DMS114 treated with DMSO at 0.1 percent for 48 hours (cell line): ENCODE data around the gene FAM210A.

ENCODE experiments used
- DNase-seq: peaks from one replicate; lab custom pipeline; 2025; ENCODE audit not compliant: unreplicated experiment; lab: John Stamatoyannopoulos, UW

Gene FAM210A

DNA sequence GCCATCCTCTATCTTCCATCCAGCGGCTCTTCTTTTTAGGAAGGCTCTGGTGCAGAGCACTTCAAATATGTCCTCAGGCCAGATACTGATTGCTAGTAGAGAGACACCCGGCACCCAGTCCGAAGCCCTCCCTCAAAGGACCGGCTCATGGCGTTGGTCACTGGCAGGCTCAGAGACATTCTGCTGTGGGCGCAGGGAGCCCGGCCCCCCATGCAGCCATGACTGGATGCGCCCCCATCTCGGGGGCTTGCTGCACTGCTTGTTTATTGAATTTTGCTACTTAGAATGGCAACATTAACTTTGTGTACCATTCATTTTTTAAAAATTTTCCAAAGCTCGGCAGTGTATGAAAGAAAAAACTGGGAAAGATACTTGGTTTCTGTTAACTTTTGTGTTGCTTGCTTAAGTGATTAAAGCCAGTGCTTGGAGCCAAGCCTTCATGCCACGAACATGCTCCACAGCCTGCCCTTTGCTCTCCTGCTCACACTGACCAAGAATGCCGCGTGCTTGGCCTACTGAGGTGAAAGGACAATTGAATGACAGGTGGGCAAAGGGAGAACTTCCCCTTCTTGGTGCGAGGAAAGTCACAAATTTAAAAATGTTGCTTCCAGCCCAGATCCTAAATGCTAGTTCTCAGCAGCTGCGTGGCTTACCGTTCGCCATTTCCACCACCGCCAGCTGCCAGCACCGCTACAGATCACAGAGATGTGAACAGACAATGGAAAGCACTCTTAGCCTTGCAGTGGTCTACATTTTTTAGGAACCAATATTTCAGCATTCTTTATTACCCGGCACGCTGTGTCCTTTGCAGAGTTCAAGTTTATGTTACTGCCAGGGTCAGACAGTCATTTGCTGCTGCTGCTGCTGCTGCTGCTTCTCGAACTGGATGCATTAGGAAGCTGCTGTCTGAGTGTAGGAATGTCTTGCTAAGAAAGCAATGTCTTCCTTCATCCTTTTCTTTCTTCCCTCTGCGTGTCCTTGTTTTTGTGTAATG lies 76.7 kb downstream of the FAM210A start:
- no peak for DNase-seq

DNA sequence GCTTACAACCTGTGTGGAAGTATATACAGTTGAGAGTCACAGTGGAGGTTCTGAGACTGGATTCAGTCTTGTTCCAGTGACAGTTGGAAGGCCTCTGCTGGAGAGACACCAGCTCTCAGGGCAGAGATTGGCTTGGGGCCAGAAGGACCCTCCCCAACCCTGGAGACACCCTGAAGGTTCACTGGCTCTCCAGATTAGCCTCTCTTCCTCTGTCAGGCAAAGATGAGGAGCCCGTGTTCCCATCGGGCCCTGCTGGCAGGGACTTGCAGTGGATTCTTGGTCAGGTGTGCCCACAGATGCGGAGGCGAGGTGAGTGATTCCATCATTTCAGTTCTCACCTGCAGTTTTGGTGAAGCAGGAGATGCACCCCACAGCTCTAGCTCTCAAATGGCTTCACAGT lies 78.6 kb downstream of the FAM210A start:
- DNase-seq: no peak

DNA sequence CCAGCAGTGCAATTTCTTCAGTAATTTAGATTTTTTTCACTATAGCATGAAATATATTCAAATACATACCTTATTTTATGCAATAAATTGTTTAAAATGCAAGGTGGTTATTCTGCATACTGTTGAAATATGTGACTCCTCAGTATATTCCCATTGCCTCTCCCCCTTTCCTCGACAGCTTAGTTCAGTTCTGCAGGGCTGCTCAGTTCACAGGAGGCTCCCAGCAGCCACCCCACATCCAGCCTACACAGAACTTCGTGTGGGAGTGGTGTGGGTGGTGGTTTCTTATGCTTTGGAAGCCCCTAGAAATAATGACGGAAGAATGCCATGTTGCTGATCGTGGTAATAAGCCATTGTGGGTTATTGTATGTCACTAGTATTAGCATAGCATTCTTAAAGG lies 79.7 kb downstream of the FAM210A start:
- DNase-seq: no peak

DNA sequence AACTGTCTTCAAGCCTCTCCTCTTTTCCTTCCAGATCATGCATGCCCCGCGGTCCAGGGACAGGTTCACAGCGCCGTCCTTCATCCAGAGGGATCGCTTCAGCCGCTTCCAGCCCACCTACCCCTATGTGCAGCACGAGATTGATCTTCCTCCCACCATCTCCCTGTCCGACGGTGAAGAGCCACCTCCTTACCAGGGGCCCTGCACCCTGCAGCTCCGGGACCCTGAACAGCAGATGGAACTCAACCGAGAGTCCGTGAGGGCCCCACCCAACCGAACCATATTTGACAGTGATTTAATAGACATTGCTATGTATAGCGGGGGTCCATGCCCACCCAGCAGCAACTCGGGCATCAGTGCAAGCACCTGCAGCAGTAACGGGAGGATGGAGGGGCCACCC lies 81.3 kb downstream of the FAM210A start:
- DNase-seq: no peak

DNA sequence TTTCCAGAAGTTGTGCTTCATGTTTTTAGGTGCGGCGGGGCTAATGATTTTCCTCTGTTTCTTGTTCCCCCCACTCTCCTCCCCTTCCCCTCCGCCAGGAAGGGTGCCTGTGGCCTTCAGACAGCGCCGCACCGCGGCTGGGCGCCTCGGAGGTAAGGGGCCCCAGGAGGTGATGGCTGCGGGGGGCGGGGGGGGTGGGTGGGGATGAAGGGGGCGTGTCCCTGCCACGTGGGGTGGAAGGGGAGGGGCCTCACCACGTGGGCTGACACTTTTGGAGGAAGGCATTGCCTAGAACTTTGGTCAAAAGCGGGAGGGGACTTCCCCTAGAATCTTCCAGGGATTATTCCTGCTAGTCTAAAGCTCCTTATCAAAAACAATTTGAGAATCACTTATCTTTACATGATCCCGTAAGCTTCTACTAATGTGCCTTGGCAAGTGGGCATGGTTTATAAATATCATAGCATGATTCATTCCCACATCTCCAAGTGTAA lies 83.1 kb downstream of the FAM210A start:
- DNase-seq: no peak

DNA sequence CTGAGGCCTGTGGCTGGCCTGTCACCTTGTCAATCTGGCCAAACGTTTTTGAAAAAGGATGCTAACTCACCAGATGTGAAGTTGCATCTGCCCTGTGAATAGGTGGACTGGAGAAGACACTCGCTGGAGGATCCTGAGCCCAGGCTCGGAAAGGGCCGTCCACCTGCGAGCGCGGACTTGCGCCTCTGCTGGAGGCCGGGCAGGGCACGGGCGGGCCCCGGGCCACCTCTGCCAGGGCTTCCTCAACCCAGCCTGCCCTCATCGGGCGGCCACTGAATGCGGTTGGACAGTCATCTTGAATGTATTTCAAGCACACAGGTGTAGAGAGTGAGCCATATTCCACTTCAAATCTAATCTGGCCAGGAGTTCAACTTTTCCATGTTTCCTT lies 83.9 kb downstream of the FAM210A start:
- no peak for DNase-seq

DNA sequence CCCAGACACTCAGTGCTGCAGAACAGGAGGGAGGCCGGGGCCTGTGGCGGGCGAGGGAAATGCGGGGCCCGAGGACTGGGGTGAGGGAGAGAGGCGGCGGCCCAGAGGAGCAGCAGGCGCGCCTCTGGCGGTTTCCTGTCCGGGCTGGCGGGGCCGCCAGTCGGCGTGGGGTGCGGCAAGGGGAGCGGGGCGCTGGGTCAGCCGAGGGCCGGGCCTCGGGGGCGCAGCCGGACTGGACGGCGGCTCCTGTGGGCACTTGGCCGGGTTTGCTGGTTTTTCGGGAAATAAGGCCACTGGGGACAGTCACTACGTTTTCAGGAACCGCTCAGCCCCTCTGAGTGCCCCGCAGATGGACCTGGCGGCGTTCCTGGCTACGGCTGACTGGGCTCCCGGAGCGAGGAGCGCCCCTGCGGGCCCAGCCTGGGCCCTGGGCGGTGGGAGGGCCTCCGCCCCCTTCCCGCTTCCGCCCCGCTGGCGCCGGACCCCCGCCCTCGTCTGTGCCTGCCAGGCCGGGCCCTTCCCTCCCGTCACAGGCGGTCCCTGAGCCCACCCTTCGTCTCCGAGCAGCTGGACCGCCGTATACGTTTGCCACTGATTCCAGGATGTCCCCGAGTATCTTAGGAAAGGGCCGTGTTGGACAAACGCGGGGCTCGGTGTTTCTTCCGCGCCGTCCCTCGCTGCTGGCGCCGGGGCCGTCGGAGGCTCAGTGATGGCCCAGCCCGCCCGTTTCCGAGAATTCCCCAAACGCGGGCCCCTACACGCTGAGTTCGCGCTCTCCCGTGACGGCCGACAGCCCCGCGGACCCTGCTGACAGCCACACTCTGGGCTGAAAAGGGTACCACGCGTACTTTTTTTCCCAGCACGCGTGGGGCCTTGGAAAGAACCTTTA lies 84.6 kb downstream of the FAM210A start:
- DNase-seq: no peak

DNA sequence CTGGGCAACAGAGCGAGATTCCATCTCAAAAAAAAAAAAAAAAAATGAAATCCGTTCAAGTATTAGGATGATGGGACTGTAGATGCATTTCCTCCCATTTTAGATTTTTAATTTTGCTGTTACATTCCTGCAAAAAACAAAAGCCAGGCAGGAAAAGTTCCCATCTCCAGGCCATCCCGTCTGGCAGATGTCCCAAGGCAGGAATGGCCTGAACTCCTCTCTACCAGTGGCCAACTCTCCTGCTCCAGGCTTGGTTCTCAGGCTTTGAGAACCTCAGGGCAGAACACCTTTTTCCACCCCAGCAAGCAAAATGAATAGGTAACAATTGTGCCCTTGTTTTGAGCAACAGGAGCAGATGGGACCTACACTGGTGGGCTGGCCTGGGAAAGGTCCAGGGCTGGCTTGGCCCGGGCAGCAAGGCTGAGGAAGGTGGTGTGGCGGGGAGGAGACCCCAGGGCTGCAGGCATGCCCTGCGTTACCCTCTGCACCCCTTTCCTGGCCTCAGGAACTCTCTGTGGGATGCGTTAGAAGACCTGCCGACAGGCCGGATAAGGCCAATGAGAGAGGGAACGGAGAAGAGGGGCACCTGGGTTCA lies 86.0 kb downstream of the FAM210A start:
- DNase-seq: no peak

DNA sequence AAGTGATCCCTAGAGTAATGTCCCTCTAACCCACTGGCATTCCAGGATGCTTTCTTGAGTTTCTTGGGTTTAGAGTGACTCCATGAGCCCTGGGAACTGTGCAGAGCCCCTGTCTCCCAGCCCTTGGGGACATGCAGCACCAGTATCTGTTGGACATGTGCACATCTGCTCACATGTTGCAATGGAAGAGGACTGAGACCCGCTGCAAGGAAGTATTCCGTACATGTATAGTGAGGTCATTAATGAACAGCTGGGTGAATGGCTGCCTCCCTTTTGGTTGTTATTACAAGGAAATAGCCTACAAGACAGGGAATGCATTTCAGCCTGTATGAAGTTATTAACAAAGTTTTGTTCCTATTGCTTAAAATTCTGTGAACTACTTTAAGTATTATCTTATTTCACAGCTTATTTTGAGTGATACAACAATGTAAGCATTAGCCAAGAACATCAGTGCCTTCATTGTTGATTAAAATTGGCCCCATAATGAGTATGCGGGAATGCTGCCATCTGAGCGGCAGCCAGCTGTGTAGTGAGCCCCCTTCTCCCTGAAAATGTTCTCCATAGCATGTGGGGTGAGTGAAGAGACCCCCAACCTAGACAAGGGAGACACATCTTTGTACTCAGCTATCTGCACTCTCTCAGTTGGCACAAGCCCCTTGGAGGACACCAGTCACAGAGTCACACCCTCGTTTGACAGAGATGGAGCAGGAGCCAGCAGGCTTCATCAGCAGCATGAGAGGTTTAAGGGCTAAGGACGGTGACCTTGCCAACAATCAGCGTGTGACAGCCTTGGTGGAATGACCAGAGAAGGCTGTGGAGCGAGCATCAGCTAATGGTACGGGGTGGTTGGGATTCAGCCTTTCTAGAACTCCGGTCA lies 87.4 kb downstream of the FAM210A start:
- DNase-seq: no peak

DNA sequence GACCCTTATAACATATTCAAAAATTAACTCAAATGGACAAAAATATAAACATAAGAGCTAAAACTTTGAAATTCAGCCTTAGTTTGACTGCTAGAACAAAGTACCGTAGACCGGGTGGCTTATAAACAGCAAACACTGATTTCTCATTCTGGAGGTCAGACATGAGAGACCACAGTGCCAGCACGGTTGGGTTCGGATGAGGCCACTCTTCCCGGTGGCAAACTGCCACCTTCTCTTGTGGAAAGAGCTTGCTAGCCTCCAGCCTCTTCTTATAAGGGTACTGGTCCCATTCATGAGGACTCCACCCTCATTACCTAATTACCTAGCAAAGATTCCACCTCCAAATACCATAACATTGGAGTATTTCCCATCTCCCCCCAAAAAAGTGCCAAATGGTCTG lies 91.3 kb downstream of the FAM210A start:
- no peak for DNase-seq

DNA sequence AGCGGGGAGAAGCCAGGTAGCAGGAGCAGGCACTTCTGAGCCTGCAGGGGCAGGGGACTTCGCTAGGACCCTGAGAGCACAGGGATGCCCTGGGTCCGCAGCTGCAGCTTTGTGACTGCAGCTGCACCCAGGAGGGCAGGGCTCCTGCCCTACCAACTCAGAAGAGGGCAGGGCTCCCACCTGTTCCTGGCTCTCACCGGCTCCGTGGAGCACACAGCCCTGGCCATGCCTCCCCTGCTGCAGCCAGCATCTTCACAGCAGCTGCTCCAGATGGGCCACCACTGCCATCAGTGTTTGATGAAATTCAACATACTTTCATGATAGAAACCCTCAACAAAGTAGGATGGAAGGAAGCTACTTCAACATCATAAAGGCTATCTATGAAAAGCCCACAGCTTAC lies 92.7 kb downstream of the FAM210A start:
- no peak for DNase-seq

DNA sequence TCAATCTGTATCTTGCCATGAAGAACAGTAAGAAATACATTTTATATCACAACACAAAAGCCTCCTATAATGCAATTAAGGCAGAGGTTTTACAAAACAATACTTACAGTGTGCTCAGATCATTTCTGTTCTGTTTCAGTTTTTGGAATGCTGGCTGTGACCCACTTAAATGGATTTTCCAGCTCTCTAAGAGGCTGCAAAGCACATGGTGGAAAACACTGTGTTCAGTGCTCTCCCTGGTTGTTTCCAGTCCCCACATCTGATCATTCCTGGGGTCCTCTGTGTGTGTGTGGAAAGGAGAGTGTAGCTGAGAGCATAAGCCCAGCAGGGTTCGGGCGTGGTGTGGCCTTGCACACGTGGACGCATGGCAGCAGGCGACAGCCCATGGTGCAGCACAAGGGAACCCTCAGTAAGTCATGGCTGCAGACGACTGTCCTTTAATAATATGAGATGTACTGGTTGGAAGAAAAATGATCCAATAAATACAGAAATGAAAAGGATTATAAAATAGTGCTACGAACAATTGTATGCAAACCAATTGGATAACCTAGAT lies 95.6 kb downstream of the FAM210A start:
- DNase-seq: no peak

DNA sequence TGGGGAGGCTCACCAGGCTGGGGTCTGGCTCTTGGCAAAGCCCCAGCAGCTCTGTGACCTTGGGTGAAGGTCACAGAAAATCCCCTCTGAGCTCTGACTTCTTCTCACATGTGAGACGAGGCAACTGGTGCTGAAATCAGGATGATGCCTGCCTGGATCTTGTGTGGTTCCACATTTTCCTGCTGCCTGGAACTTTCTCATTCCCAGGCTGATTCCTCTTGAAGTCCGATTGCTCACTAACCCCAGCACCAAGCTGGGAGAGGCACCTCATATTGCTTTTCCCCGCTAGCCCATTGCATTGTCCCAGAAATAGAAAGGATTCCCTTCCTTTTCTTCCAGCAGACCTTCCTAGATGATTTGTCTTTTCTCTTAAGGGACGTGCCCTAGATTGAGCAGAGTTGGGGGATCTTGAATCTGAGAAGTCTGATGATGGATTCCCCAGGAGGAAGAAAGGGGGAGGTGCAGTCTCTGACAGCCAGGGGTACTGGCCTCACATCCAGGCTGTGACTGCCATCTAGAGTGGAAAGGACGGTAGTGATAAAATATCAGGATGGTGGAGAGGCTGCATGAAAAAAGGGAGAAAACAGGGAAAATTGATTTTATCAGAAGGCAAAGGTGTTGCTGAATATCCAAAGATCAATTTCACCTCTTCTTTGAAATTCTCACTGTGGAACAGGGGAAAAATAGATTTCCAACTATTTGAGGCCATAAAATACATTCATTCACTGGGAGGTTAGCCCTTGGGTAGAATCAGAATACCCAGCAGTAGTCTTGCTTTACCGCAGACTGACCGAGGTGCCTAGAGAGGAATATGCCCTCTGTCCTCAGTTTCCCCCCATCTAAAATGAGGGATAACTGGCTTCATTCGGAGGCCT lies 96.3 kb downstream of the FAM210A start:
- DNase-seq: peak; percentile 70

DNA sequence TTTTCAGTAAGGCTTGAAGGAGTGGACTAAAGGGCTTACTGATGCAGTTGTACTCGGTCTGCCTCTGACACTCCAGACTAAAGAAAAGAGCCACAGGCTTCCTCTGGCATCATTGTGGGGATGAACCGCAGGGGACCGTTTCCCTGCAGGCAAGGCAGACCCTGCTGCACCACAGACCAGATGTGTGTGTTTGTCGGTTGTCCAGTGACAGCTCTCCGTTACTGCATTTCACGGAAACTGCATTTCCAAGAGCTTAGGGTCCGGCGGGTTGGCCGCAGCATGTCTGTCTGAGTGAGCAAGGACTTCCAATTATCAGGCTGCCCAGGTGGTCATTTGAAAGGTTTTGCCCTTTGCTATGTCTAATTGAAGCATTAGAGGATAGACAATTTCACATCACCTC lies 98.1 kb downstream of the FAM210A start:
- DNase-seq: no peak

DNA sequence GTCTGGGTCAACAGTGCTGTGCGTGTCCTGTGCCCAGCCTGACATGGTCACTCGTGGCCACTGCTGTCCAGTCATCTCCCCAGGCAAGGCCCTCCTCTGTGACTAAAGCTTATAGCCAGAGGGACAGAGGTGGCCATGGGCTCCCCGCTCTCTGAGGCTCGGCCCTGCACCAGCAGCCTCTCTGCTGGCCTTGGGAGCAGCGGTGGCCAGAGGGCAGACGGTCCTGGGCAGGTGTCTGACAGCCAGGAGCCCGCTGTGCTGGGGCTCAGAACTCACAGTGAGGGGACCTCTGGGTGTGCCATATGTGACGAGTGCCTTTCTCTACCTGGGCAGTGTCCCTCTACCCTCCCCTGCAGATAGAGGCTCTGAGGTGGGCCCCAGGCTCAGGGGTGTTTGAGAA lies 98.7 kb downstream of the FAM210A start:
- no peak for DNase-seq

DNA sequence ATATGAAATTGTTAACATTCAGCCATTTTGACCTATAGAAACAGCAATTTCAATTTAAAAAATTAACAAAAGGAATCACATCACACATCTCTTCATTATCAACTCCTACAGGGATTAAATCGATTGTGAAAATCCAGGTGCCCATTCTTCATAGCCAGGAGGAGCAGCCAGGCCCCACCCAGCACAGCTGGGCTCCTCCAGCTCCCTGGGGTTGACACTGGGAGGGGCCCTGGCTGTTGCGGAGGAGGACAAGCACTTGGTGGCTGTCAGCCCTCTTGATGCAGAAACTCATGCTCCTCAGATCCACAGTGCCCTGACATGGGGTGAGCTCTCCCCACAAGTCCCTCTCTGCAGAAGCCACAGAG lies 99.8 kb downstream of the FAM210A start:
- no peak for DNase-seq

DNA sequence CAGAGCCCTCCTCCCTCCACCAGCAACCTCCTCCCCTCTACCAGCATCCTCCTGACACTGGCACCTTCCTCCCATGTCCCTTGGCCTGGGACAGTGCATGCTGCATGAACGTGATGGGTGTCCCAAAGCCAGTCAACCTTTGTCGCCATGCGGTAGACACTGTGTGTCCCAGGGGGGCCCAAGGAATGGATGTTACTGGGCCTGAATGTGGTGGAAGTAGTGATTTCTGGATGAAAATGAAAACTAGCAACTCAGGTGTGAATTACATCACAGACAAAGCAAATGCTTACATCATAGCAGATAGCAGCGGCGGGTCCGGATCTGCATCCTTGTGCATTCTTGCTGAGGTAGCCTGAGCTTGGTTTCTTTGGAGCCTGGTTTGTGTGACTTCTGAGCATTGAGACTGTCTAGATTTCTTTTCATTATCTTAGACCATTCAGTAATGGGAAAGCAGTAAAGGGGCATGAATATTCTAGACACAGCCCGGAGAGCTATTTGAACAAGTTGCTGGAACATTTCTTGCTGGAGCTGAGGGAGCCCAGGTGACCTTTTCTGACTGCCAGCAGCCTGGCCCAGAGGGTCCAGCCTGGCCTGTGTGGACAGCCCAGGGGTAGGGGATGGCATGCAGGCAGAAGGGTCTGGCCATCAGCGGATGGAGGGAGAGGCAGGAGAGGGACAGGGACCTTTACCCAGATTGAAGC lies 100.4 kb downstream of the FAM210A start:
- DNase-seq: no peak

DNA sequence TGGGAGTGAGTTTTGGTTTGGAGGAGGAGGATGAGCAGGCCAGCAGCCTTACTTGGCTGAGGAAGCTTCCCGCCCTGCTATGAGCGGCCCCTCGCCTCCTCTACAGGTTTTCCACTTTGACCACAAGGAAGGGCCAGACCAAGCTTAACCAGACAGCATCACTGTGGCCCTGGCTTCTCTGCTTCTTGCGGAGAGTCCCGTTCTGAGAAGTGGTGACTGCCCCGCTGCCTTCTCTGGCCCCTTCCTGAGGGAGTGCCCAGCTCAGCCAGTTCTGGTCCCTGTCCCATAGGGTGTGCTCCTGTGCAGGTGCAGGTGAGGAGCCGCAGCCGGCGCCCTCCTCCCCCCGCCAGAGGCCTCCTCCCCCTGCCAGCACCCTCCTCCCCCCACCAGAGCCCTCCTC lies 101.0 kb downstream of the FAM210A start:
- no peak for DNase-seq
